Stimulated activated CD8-positive, alpha-beta memory T cell treated with anti-CD3 and anti-CD28 coated beads, Interleukin-12 subunit alpha, Interleukin-12 subunit beta, amount 100 ng/mL, for 24 hours (primary cell): Measurements from ENCODE around the gene GBE1.

Experiments used
- DNase-seq: peaks from one replicate; pipeline ENCODE4 v3.0.0-alpha.2; 2020; ENCODE audit errors: extremely low read depth

Gene GBE1

GRCh38 chr3:81468391-81468790 is 293.1 kb downstream of the GBE1 start:
- no peak for DNase-seq

GRCh38 chr3:81466201-81466560 is 295.3 kb downstream of the GBE1 start:
- DNase-seq = no peak

- no peak for DNase-seq
Observed at GRCh38 chr3:81465510-81466200, 295.8 kb downstream of the GBE1 start.

GRCh38 chr3:81463781-81464180 is 297.7 kb downstream of the GBE1 start:
- DNase-seq = no peak

GRCh38 chr3:81462921-81463320 is 298.5 kb downstream of the GBE1 start:
- no peak for DNase-seq

- no peak for DNase-seq
Observed at GRCh38 chr3:81459733-81460132, 301.7 kb downstream of the GBE1 start.

GRCh38 chr3:81452418-81452817 is 309.0 kb downstream of the GBE1 start:
- no peak for DNase-seq

- no peak for DNase-seq
Observed at GRCh38 chr3:81451611-81452010, 309.8 kb downstream of the GBE1 start.

GRCh38 chr3:81451140-81451539 is 310.3 kb downstream of the GBE1 start:
- no peak for DNase-seq

GRCh38 chr3:81446806-81447205 is 314.6 kb downstream of the GBE1 start:
- DNase-seq = no peak

GRCh38 chr3:81445712-81446111 is 315.7 kb downstream of the GBE1 start:
- no peak for DNase-seq

GRCh38 chr3:81444817-81445460 is 316.5 kb downstream of the GBE1 start:
- no peak for DNase-seq

GRCh38 chr3:81443958-81444357 is 317.5 kb downstream of the GBE1 start:
- no peak for DNase-seq

- no peak for DNase-seq
Observed at GRCh38 chr3:81443457-81443782, 318.0 kb downstream of the GBE1 start.

- no peak for DNase-seq
Observed at GRCh38 chr3:81442758-81443456, 318.5 kb downstream of the GBE1 start.

GRCh38 chr3:81440661-81441060 is 320.8 kb downstream of the GBE1 start:
- DNase-seq = no peak
